DND-41 (cell line): Measurements from ENCODE around the gene RAD51C.
A peak's percentile ranks its signal among the peaks of the same experiment; 100 is the strongest.
"Not testable (repeated sequence)": the region's sequence is repeated elsewhere in the genome, so short reads cannot be mapped to it uniquely, and the experiment has no call there.

Experiments used
- ATAC-seq: fragments of 200-7000 bp; cut with Tn5 transposase; 3 replicates; pipeline ENCODE4 v1.9.1; 2021; ENCODE audit warnings: low read depth; ENCODE audit not compliant: insufficient read depth
- DNase-seq: peaks from one replicate; pipeline ENCODE4 v3.0.0-alpha.2; 2020
- H2AFZ ChIP-seq: 2 replicates; pipeline ENCODE4 v1.6.0; 2012; ENCODE audit warnings: low read depth, low read length
- H3K27ac ChIP-seq: 2 replicates; pipeline ENCODE4 v1.5.1; 2012; ENCODE audit warnings: low read length, inconsistent platforms
- H3K27me3 ChIP-seq: fragments of 200-600 bp; sonication (generic); 2 replicates; pipeline ENCODE4 v1.6.0; 2012; ENCODE audit warnings: low read length, mild to moderate bottlenecking, inconsistent platforms; ENCODE audit not compliant: insufficient read depth, poor library complexity
- H3K36me3 ChIP-seq: 2 replicates; pipeline ENCODE4 v1.5.1; 2012; ENCODE audit warnings: low read length, inconsistent platforms; ENCODE audit not compliant: insufficient read depth
- H3K4me1 ChIP-seq: 2 replicates; pipeline ENCODE4 v1.5.1; 2012; ENCODE audit warnings: mild to moderate bottlenecking, low read length; ENCODE audit not compliant: insufficient read depth
- H3K4me2 ChIP-seq: 2 replicates; pipeline ENCODE4 v1.6.0; 2012; ENCODE audit warnings: mild to moderate bottlenecking, moderate library complexity, low read length, inconsistent platforms; ENCODE audit not compliant: insufficient read depth
- H3K4me3 ChIP-seq, 2 experiments: fragments of 200-600 bp in 1 of 2; shearing (Covaris generic) in 1 of 2; 2 replicates each; pipeline ENCODE4 v1.5.1; 2012 to 2016; ENCODE audit warnings: inconsistent platforms in 2 of 2, low read length in 2 of 2, mild to moderate bottlenecking in 2 of 2, low read depth in 1 of 2, moderate library complexity in 1 of 2
- H3K79me2 ChIP-seq: 2 replicates; pipeline ENCODE4 v1.6.0; 2012; ENCODE audit warnings: low read length, inconsistent platforms; ENCODE audit not compliant: insufficient read depth
- H3K9ac ChIP-seq: 2 replicates; pipeline ENCODE4 v1.6.0; 2012; ENCODE audit warnings: low read depth, mild to moderate bottlenecking, inconsistent platforms, low read length, moderate library complexity
- H3K9me3 ChIP-seq: 2 replicates; pipeline ENCODE4 v1.5.1; 2012; ENCODE audit warnings: low read length, moderate library complexity, mild to moderate bottlenecking, inconsistent platforms; ENCODE audit not compliant: insufficient read depth, severe bottlenecking
- H4K20me1 ChIP-seq: 2 replicates; pipeline ENCODE4 v1.6.0; 2012; ENCODE audit warnings: low read length; ENCODE audit not compliant: insufficient read depth
- EZH2 ChIP-seq: IDR thresholded peaks from 3 replicates; pipeline ENCODE4 v1.6.1; 2012; ENCODE audit warnings: borderline replicate concordance, low read depth, mild to moderate bottlenecking, moderate library complexity, low read length, inconsistent platforms; ENCODE audit not compliant: severe bottlenecking
- TF ChIP-seq, protein P1 (sequence below): IDR thresholded peaks from 2 replicates; pipeline ENCODE4 v1.5.1; 2012; ENCODE audit warnings: borderline replicate concordance, low read length, moderate library complexity, mild to moderate bottlenecking; ENCODE audit not compliant: poor library complexity, severe bottlenecking; ENCODE audit errors: extremely low read depth

Gene RAD51C

DNA sequence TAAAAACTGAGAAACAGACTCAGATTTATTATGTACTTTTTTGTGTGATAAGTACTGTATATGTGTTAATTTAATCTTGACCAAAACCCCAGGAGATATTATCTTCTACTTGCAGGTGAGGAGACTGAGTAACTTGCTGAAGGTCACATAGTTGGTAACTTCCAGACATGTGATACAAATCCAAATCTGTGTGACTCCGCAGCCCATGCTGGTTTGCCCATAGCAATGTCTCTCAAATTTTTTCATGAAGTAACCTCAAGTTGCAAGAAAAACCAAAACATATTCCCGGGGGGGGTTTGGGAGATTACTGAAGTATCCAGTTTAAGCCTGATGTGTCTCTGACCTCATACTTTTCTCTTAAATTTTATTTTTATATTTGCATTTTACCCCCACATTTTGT lies 3.9 kb upstream of the RAD51C start:
- Histone ChIP-seq H3K27me3 (no peaks in the 10 kb centered on the region), H3K27ac (no peak overlapping the region), H2AFZ (no peak overlapping the region)

DNA sequence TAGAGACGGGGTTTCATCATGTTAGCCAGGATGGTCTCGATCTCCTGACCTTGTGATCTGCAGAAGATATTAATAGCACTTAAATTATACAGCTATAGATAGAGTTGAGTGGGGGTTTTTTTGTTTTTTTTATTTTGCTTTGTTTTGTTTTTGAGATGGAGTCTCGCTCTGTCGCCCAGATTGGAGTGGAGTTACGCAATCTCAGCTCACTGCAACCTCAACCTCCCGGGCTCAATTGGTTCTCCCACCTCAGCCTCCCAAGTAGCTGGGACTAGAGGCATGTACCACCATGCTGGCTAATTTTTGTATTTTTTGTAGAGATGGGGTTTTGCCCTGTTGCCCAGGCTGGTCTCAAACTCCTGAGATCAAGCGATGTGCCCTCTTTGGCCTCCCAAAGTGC lies 2.4 kb upstream of the RAD51C start:
- H4K20me1 ChIP-seq, H3K27me3 ChIP-seq, H3K9me3 ChIP-seq, H2AFZ ChIP-seq, ATAC-seq, H3K4me3 ChIP-seq, H3K36me3 ChIP-seq, H3K4me2 ChIP-seq, H3K9ac ChIP-seq, H3K27ac ChIP-seq, DNase-seq: not testable (repeated sequence)
- peaks cover 30% of the 10 kb centered on the region for H3K79me2 ChIP-seq
- peaks cover 31% of the 10 kb centered on the region for H3K4me1 ChIP-seq

More for the DNA sequence above, 3.9 kb upstream of the RAD51C start:
- Histone ChIP-seq H4K20me1 (no peaks in the 10 kb centered on the region), H3K9ac (no peak overlapping the region), H3K4me2 (no peak overlapping the region), H3K36me3 (no peaks in the 10 kb centered on the region), H3K4me3 (no peak overlapping the region), H3K4me1 (peaks cover 16% of the 10 kb centered on the region), H3K79me2 (peaks cover 15% of the 10 kb centered on the region), H3K9me3 (no peaks in the 10 kb centered on the region)
- TF ChIP-seq, protein P1, sequence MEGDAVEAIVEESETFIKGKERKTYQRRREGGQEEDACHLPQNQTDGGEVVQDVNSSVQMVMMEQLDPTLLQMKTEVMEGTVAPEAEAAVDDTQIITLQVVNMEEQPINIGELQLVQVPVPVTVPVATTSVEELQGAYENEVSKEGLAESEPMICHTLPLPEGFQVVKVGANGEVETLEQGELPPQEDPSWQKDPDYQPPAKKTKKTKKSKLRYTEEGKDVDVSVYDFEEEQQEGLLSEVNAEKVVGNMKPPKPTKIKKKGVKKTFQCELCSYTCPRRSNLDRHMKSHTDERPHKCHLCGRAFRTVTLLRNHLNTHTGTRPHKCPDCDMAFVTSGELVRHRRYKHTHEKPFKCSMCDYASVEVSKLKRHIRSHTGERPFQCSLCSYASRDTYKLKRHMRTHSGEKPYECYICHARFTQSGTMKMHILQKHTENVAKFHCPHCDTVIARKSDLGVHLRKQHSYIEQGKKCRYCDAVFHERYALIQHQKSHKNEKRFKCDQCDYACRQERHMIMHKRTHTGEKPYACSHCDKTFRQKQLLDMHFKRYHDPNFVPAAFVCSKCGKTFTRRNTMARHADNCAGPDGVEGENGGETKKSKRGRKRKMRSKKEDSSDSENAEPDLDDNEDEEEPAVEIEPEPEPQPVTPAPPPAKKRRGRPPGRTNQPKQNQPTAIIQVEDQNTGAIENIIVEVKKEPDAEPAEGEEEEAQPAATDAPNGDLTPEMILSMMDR = no peak
- no peak for TF ChIP-seq EZH2
- ATAC-seq = no peak
- DNase-seq = no peak

DNA sequence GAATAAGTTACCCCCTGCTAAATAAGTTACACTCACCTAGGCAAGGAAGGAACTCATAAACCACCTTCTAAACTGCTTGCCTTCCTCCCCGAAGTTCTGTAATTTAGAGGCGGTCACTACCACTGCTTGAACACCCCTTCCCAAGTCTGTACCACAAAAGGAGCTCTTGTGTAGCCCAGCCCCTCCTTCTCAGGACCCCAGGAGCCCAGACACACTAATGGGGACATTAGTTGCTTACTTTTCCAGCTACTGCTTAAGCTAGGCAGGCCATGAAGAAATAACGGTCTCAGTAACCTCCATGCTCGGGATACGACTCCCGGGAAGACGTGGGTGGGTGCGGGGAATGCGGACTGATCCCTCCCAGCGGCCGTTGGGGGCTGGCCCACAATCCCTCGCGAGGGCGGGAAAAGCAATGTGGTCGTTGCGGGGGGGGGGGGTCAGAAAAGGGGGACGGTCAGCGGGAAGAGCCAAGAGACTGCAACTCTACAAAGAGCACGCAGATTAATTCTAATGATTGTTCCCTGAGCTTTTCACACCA lies 632 bp upstream of the RAD51C start, which contains the start of gene TEX14:
Gene TEX14, minus strand, starts transcription at position 345 of the 538 bp plus-strand sequence. CDS start 40,044 bp downstream, outside the sequence.
- ATAC-seq (no peak), DNase-seq (no peak)
- TF ChIP-seq, protein P1 = no peak
- no peak for TF ChIP-seq EZH2
- Histone ChIP-seq H3K27me3 (no peaks in the 10 kb centered on the region), H3K36me3 (peaks cover 15% of the 10 kb centered on the region; the same call in 1 of the 2 replicates), H4K20me1 (no peaks in the 10 kb centered on the region), H3K9me3 (no peaks in the 10 kb centered on the region), H3K4me3 (peak within 1 kb of the TSS; percentile 47 to 66), H3K4me1 (peaks cover 35% of the 10 kb centered on the region), H3K9ac (peak within 1 kb of the TSS; percentile 69), H2AFZ (peak within 1 kb of the TSS; percentile 99), H3K79me2 (peaks cover 35% of the 10 kb centered on the region), H3K27ac (peak within 1 kb of the TSS; percentile 91), H3K4me2 (peak within 1 kb of the TSS; percentile 66)

DNA sequence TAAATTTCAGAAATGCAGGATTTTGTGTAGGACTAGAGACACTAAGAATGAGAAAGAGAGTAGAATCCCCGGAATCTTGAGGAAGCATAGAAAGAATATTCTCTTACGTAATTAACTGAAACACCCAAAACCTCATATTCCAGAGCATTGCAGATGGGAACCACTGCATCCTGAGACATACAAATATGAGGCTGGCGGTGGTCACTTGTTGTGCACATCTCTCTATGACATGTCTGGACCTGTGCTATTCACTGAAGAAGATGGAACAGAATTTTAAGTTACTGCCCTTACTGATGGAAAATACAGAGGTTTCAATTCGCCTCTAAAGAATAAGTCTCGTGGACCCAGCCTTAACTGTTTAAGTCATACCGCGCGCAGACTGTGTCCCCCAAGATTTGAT lies 806 bp downstream of the RAD51C start:
- TF ChIP-seq, protein P1 = no peak
- TF ChIP-seq EZH2 = no peak
- peak overlapping the region; percentile 69 for H3K9ac ChIP-seq
- H3K4me3 ChIP-seq = peak overlapping the region; percentile 47 to 66
- peaks cover 35% of the 10 kb centered on the region for H3K4me1 ChIP-seq
- H2AFZ ChIP-seq = peak overlapping the region; percentile 99
- peaks cover 35% of the 10 kb centered on the region for H3K79me2 ChIP-seq
- no peaks in the 10 kb centered on the region for H3K27me3 ChIP-seq
- H3K36me3 ChIP-seq = peaks cover 19% of the 10 kb centered on the region; the same call in 1 of the 2 replicates
- H4K20me1 ChIP-seq = no peaks in the 10 kb centered on the region
- H3K4me2 ChIP-seq = peak overlapping the region; percentile 66
- ATAC-seq (no peak), DNase-seq (no peak)
- H3K27ac ChIP-seq = peak overlapping the region; percentile 91
- H3K9me3 ChIP-seq = no peaks in the 10 kb centered on the region
